DMS114 treated with DMSO at 0.1 percent for 48 hours (cell line): ENCODE measurements around the gene MYPOP.
"Not testable (repeated sequence)": the region's sequence is repeated elsewhere in the genome, so short reads cannot be mapped to it uniquely, and the experiment has no call there.

ENCODE experiments used
- DNase-seq: peaks from one replicate; lab custom pipeline; 2025; ENCODE audit not compliant: unreplicated experiment; lab: John Stamatoyannopoulos, UW

MYPOP gene

GRCh38 chr19:45883881-45884681, 18.3 kb downstream of the MYPOP start:
- DNase-seq: no peak

- no peak for DNase-seq
Measured at GRCh38 chr19:45883586-45883880, 18.9 kb downstream of the MYPOP start.

- peak; percentile 45 for DNase-seq
Measured at GRCh38 chr19:45882652-45883585, 19.5 kb downstream of the MYPOP start.

DNA sequence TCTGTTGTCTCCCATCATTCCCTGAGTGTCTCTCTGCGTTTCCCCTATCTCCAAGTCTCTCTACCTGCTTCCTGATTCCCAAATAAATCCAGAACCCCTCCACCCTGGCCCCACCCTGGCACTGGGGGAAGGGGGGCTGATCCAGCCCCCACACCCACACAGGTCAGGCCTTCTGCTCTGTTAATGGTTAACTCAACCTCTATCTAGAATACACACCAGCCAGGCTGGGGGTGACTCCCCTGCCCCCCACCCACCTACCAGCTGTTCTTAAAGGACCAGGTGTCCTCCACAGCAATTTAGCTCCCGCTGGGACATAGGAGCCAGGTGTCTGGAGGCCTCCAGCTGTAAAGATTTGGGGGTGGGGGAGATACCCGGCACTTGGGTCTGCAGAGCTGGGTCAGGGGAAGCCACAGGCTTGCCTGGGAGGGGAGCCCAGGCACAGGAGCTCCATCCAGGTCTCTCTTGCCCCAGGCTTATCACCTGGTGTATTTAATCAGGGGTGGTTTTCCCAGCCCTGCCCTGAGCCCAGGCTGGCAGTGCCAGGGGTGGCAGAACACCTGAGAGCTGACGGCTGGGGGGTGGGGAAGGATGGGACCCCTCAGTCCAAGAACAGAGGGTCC, 20.4 kb downstream of the MYPOP start:
- DNase-seq: no peak

- DNase-seq: no peak
Measured at GRCh38 chr19:45881082-45881908, 21.1 kb downstream of the MYPOP start.

DNA sequence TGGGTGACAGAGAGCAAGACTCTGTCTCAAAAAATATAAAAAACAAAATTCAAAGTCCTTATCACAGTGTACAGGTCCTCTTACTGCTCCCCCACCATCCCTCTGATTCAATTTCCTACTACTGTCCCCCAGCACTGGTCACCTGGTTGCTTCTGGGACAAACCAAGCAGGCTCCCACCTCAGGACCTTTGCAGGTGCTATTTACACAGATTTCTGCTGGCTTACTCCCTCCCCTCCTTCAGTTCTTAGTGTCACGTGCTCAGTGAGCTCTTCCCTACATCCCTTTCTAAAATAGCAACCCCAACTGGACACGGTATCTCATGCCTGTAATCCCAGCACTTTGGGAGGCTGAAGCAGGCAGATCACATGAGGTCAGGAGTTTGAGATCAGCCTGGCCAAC, 22.4 kb downstream of the MYPOP start:
- no peak for DNase-seq

DNA sequence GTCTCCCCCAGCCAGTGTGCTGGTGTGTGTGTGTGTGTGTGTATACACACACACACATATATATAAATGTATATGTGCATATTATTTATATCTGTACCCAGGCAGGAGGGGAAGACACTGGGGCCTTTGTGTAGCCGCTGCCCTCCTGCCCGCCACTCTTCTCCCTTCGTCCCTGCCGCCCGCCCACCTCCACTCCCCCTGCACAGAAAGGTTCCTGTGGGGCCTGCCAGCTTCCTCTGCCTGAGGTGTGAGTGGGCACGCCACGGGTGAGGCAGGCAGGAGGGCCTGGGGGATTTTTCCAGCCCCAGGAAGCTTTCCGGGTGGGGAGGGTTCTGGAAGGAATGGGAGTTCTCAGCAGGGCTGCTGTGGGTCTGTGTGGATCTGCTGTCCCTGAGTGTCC, 23.4 kb downstream of the MYPOP start:
- no peak for DNase-seq

GRCh38 chr19:45878043-45878794, 24.2 kb downstream of the MYPOP start:
- DNase-seq: no peak

GRCh38 chr19:45876411-45877197, 25.8 kb downstream of the MYPOP start:
- DNase-seq: no peak

DNA sequence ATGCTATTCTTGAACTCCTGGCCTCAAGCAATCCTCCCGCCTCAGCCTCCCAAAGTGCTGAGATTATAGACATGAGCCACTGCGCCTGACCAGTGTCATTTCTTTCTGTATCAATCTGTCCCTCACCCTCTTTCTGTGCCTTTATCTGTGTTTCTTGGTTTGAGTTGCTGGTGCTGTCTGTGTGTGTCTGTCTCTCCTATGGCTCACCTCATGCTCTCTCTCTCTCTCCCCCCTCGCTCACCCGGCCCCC, 26.3 kb downstream of the MYPOP start:
- no peak for DNase-seq

DNA sequence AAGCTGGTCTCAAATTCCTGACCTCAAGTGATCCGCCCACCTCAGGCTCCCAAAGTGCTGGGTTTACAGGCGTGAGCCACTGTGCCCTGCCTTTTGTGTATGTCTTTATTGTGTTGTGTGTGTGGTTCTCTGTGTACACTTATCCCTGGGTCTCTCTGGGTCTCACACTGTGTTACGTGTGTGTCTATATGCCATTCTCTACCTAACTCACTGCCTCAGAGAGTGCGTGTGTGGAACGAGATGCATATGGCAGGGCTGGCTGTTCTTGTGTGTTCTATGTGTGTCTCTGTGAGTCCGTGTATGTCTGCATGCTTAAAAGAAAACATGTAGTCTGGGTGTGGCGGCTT, 27.8 kb downstream of the MYPOP start:
- DNase-seq: no peak

- no peak for DNase-seq
Measured at GRCh38 chr19:45873219-45873772, 29.1 kb downstream of the MYPOP start.

DNA sequence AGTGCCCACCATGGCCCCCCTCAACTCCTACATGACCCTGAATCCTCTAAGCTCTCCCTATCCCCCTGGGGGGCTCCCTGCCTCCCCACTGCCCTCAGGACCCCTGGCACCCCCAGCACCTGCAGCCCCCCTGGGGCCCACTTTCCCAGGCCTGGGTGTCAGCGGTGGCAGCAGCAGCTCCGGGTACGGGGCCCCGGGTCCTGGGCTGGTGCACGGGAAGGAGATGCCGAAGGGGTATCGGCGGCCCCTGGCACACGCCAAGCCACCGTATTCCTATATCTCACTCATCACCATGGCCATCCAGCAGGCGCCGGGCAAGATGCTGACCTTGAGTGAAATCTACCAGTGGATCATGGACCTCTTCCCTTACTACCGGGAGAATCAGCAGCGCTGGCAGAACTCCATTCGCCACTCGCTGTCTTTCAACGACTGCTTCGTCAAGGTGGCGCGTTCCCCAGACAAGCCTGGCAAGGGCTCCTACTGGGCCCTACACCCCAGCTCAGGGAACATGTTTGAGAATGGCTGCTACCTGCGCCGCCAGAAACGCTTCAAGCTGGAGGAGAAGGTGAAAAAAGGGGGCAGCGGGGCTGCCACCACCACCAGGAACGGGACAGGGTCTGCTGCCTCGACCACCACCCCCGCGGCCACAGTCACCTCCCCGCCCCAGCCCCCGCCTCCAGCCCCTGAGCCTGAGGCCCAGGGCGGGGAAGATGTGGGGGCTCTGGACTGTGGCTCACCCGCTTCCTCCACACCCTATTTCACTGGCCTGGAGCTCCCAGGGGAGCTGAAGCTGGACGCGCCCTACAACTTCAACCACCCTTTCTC, 30.1 kb downstream of the MYPOP start:
- DNase-seq: no peak

GRCh38 chr19:45870798-45871197, 31.6 kb downstream of the MYPOP start:
- DNase-seq: no peak

DNA sequence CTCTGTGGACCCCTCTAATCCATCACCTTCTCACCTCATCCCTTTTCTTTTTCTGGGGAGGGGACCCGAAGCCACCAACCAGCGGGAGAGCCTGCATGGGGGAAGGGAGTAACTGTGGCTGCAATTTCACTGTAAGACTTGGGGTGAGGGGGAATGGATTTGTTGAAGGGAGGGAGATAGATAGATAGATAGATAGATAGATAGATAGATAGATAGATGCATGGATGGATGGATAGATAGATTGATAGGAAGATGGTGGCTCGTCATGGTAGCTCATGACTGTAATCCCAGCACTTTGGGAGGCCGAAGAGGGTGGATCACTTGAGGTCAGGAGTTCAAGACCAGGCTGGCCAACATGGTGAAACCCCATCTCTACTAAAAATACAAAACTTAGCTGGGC, 35.2 kb downstream of the MYPOP start:
- not testable (repeated sequence) for DNase-seq

DNA sequence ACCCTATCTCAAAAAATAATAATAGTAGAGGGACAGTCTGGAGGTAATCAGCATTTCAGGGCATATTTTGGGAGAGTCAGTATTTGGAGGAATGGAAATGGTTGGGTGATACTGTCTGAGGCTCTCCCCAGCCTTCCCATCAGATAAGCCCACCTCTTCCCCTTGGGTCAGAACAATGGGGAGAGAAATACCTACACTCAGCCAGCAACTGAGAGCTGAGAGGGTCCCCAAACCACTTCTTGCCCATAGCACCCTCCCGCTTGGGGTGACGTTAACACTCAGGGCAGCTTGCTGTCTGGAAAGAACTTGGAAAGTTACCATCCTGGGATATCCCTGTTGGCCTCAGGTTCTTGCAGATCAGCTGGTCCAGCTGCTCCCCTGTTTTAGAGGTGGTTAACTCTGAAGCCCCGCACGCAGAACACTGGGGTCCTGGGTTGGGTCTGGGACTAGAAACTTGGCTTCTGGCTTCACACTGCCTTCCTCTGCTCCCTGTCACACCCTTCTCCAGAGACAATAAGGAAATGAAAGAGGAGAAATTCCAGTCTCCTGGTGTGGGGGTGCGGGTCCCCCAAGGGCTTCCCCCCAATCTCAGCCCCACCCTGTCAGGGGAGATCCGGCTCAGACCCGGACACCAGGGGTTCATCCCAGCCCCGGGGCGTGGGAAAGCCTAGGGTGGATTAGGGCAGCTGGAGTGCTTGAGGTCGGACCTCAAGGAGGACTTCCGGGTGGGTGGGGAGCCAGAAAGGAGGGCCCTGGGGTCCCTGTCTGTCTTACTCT, 35.8 kb downstream of the MYPOP start:
- no peak for DNase-seq

GRCh38 chr19:45865269-45865948, 37.0 kb downstream of the MYPOP start:
- no peak for DNase-seq
